HG03439 (cell line): ENCODE results near the gene SH2B3.
A peak's percentile ranks its signal among the peaks of the same experiment; 100 is the strongest.
"Not testable (repeated sequence)": the region's sequence is repeated elsewhere in the genome, so short reads cannot be mapped to it uniquely, and the experiment has no call there.

Experiments used
- ATAC-seq: cut with Tn5 transposase; IDR thresholded peaks from one replicate; pipeline ENCODE4 v1.9.1; 2021; ENCODE audit warnings: mild to moderate bottlenecking, moderate library complexity; ENCODE audit not compliant: unreplicated experiment

Gene SH2B3

DNA sequence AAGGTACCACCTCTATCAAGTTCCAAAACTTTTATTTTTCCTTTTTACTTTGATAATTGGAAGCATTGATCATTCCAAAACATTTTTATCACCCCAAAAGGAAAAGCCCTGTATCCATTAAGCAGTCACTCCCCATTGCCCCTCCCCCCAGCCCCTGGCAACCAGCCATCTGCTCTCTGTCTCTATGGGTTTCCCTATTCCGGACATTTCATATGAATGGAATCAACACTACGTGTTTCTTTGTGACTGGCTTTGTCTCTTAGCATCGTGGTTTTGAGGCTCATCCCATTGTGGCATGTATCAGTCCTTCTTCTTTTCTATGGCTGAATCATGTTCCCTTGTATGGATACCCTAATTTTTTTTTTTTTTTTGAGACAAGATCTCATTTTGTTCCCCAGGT is 18.8 kb upstream of the SH2B3 start:
- no peak for ATAC-seq

DNA sequence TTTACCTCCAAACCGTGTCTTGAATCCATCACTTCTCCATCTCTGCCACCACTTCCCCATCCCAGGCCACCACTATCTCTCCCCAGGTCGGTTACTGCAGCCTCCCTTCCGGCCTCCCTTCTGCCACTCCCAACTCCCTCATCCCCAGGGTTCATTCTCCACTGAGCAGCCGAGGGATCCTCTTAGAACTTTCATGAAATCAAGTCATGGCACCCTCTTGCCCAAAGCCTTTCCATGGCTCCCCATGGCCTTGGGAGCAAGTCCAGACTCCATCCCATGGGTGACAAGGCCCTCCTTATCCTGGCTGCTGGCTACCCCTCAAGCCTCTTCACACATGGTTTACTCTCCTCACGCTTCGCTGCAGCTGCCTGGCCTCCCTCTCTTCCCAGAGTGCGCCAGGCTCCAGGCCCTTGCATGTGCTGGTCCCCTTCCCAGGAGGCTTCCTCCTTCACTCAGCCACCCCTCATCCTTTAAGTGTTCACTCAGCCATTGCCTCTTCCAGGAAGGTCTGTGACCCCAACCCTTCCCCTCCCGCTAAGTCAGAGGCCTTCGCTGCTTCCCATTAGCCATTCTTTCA is 17.9 kb upstream of the SH2B3 start:
- no peak for ATAC-seq

DNA sequence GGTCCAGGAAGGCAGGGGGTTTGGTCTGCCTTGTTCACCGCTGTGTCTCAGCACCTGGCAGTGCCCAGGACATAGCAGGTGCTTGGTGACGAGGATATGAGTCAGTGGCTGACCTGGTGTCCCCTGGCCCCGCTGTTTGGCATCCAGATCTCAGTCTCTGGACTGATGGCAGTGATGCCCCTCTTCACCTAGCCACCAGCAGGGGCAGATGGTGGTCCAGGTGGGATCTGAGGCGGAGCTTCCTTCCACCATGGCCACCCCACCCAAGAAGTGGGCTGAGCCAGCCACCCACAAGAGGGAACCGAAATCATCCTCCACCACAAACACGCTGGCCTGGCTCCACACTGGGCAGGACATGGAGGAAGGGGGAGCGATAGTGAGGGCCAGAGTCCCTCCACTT is 16.1 kb upstream of the SH2B3 start:
- no peak for ATAC-seq

DNA sequence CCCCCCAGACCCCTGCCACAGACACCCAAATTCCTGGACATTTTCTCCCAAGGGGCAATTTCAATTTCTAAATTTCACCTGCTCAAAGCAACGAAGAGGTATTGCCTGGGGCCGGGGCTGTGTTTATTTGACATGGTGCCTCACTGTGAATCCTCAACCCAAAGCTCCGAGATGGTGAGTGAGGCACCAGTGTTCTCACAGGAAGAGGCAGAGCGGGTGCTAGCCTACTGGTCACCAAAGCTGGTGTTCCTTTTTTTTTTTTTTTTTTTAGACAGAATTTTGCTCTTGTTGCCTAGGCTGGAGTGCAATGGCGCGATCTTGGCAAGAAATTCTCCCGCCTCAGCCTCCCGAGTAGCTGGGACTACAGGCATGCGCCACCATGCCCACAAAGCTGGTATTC is 14.8 kb upstream of the SH2B3 start:
- ATAC-seq, result no peak

DNA sequence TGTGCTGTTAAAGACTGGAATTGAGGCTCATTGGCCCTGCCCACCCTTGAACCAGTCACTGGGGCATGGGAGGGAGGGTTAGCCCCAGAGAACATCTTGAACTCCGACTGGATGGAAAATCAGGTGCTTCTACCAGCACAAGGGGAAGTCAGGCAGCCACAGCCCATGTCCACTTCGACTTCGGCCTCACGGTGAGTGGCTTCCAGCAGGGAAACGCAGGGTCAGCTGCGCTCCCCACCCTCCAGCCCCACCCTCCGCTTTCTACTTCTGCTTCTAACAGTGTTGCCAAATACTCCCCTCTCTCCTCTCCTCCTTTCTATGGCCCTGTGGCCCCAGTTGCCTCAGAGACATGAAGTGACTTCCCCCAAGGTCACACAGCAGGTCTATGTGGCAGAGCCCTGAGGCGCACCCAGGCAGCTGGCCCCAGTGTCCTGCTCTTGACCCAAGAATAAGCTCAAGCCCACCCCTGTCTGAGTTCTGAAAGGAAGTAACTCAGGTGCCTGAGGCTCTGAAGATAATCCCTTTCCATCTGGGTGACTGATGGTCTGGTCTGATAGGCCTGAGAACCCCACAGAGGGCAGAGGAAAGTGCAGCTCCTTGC is 11.9 kb upstream of the SH2B3 start:
- no peak for ATAC-seq

DNA sequence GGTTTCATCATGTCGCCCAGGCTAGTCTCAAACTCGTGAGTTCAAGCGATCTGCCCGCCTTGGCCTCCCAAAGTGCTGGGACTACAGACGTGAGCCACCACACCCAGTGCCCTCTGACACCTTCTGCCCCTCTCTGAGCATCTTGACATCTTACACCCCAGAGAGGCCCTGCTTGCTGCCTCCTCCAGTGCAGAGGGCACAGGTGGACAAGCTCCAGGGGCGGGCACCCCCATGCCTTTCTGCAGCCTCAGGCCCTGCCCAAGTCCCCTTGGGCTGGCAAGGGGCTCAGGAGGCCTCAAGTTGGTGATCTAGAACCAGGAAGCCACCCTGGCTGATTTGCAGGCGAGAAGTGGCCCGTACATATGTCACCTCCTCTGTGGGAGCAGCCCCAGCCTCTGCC is 11.2 kb upstream of the SH2B3 start:
- no peak for ATAC-seq

DNA sequence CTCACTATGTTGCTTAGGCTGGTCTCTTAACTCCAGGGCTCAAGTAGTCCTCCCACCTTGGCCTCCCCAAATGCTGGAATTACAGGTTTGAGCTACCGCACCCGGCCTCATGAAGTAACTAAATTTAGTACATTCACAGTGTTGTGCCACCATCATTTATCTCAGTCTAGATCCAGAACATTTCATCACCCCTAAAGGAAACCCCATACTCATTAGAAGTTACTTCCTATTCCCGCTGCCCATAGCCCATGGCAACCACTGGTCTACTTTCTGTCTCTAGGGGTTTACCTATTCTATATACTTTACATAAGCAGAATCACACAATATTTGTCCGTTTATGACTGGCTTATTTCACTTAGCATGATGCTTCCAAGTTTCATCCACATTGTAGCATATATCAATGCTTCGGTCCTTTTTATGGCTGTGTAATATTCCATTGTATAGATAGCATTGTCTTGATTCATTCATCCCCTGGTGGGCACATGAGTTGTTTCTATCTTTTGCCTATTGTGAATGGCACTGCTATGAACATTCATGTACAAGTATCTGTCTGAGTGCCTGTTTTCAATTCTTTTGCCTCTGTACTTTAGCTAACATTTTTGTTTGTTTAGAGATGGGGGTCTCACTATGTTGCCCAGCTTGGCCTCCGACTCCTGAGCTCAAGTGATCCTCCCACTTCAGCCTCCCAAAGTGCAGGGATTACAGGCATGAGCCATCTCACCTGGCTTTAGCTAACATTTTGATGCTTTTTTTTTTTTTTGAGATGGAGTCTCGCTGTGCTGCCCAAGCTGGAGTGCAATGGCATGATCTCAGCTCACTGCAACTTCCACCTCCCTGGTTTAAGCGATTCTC is 10.2 kb upstream of the SH2B3 start:
- ATAC-seq, result no peak

DNA sequence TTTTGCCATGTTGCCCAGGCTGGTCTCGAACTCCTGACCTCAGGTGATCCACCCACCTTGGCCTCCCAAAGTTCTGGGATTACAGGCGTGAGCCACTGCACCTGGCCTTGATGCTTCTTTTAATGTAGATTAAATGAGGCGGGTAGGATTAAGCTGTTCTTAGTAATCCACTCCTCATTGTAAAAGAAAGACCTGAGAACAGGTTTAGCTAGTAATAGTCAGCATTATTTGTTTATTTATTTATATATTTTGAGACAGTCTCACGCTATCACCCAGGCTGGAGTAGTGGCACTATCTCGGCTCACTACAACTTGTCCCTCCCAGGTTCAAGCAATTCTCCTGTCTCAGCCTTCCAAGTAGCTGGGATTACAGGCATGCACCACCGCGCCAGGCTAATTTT is 9.5 kb upstream of the SH2B3 start:
- ATAC-seq, result not testable (repeated sequence)

DNA sequence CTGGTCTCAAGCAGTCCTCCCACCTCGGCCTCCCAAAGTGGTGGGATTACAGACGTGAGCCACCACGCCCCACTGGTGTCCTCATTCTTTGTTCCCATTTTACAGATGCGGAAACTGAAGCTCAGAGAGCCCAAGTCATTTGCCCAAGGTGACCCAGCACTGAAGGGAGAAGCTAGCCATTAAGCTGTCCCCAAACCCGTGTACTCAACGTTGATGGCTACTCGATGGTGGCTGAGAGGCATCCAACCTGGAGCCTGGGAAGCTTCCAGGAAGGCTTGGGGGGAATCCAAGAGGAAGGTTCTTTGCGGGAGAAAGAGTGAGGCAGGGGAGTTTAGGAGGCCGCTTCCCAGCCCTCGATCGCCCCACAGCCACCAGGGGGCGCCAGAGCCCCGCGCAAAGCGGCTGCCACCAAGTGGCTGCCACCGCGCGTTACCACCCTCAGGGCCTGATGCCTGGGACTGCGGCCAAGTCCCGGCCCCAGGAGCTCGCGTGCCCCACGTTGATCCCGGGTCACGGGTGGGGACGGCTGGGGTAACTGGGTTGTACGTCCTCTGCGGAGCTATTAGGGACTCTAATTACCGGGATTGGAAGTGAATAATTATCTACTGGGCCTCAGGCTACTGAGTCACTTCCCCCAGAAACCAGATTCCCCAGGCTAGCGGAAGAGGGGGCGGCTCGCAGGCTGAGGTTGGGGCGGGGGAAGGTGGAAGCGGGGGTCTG is 8.8 kb upstream of the SH2B3 start:
- peak; percentile 64 for ATAC-seq

DNA sequence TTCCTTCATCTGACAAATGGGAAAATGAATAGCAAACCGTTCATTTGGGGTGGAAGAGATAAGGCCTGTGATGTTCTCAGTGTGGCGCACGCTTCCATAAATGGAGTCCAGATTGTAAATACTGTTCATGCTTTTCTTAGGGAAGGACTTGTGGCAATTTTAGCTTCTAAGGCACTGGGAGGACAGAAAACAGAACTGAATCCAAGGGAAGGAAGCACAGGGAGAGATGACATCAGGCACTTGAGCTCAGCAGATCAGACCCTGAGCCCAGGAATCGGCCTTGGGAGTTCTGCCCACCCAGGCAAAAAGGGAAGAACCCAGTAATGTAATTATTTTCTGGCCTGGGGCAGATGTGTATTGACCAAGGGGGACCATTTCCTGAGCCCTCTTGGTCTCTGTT is 7.2 kb upstream of the SH2B3 start:
- ATAC-seq, result no peak

DNA sequence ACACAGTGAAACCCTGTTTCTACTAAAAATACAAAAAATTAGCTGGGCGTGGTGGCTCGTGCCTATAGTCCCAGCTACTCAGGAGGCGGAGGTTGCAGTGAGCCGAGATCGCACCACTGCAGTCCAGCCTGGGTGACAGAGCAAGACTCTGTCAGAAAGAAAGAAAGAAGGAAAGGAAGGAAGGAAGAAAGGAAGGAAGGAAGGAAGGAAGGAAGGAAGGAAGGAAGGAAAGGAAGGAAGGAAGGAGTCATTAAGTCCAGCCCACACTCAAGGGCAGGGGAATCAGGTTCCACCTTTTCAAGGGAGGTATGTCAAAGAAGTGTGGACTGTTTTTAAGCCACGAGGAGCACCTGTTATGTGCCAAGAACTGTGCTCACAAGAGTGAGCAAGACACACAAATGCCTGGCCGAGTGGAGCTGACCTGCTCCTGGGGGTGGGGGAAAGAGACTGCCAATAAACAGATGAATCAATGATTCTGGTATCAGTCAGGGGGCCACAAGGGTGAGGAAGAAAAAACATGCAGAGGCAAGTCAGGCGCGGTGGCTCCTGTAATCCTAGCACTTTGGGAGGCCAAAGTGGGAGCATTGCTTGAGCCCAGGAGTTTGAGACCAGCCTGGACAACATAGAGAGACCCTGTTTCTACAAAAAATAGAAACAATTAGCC is 5.8 kb upstream of the SH2B3 start:
- ATAC-seq, result not testable (repeated sequence)

DNA sequence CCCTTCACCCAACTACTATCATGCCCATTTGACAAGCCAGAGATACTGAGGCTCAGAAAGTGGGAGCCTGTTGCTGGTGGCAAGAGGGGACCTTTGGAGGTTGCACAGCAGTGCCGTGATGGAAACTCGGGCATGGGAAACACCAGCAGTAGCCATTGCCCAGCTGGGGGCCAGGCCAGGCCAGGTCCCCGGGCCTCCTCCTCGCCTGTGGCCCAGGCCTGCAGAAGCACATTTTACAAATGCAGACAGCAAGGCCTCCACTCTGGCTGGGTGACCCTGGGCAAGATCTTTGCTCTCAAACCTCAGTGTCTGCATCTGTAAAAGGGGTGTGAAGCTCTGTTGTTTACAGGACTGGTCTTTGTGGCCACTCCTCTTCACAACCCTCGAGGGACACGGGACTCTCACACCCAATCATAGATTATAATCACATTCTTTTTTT is 4.5 kb upstream of the SH2B3 start:
- ATAC-seq, result no peak

DNA sequence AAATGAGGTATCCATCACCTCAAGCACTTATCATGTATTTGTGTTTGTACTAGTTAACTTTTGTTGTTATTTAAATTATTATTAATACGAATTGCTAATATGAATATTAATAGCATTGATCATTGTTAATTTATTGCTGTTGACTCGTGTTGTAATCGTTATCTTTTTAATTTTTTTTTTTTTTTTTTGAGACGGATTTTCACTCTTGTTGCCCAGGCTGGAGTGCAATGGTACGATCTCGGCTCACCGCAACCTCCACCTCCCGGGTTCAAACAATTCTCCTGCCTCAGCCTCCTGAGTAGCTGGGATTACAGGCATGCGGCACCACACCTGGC is 3.3 kb upstream of the SH2B3 start:
- ATAC-seq, result not testable (repeated sequence)

DNA sequence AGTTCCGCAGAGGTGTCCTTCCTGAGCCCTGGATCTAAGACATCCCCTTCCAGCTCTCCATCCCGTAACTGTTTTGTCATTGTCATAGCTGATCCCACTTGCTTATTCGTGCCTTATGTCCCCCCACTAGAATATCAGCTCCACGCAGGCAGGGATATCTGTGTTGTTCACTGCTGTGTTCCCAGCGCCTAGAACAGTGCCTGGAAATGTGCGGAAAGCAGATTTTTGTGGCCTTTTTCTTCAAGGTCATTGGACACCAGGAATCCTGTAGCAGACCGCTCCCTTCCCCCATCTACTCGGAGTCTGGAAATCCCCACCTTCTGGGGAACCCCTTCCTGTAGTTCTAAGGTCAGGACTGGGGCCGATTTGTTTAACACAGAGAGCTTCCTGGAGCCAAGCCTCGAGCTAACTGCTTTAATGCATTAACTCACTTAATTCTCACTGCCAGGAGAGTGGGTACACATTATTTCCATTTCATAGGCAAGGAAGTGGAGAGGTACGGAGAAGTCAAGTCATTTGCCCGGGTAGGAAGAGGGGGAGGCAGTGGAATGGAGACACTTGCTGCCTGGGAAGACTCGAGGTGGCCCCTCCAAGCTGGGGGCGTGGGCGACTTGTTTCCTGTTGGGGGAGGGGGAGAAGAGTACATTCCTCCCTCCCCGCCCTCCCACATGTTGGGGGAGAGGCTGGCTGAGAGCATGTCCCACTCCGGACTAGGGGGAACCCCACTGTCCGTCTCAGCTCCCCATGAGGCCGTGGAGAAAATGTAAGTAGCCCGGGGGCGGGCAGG is 1.2 kb upstream of the SH2B3 start:
- peak; percentile 5 for ATAC-seq

DNA sequence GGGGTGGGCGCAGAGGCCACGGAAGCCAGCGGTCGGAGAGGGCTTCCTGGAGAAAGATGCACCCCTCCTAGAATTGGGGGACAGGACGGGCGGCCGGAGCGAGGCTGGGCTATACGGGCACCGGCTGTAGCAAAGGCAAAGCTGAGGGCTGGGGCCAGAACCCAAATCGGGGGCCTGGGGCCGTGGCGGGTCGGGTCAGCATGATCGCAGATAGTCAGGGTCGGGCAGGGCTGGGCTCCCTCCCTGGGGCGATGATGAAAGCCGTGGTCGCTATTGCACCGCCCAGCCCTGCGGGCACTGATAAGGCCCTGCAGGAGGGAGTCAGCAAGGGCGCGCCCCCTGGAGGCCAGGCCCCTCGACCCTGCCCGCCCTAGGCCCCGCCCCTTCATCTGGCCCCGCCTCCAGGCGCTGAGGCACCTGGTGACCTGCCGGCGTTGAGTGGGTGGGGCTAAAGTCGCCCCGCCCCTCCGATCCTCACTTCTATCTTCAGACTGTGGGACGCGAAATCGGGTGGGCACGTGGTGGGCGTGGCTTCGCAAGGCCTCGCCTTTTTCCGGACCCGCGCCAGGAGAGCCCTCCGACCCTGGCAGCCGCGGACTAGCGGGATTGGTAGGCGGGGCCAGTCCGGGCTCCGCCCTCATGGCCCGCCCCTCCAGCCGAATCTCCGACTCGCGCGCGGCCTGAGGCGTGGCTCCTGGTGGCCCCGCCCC is 419 bp upstream of the SH2B3 start:
- ATAC-seq, result peak; percentile 58

DNA sequence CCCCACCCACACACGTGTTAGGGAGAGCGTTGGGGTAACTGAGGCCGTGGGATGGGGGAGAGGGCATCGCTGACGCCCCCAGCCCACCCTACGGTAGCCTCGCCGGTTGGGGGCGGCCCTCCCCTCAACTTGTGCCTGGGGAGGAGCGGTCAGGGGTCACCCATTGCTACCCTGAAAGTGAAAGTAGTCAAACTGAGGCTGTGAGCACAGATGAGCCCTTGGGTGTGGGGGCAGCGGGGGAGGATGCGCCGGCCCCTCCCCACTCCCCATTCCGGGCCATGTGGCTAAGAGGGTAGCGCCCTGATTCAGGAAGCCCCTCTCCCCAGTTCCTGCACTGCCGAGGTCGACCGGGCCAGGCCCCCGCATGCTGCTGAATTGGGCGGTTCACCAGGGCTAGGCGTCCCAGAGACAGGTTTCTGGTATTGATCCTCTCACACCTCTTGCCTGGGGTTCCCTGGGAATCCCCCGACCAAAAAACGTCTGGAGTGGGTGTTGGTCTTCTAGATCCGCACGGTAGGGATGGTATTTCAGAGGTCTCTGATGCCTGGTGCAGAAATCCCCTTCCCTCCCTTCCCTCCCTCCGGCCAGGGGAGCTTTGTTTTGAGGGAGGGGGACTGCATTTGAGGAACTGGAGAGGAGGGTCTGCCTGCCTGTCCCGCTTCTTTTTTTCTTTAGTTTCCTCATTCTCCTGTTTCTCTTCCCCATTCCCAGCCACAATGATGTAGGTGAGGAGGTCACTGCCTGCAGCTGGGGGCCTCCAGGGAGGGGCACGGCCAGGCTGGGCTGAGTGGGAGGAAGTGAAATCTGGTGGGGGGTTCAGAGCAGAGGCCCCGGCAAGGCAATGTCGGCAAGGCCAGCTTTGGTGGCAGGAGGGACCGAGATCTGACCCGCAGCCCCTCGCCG is 1.0 kb downstream of the SH2B3 start:
- no peak for ATAC-seq

DNA sequence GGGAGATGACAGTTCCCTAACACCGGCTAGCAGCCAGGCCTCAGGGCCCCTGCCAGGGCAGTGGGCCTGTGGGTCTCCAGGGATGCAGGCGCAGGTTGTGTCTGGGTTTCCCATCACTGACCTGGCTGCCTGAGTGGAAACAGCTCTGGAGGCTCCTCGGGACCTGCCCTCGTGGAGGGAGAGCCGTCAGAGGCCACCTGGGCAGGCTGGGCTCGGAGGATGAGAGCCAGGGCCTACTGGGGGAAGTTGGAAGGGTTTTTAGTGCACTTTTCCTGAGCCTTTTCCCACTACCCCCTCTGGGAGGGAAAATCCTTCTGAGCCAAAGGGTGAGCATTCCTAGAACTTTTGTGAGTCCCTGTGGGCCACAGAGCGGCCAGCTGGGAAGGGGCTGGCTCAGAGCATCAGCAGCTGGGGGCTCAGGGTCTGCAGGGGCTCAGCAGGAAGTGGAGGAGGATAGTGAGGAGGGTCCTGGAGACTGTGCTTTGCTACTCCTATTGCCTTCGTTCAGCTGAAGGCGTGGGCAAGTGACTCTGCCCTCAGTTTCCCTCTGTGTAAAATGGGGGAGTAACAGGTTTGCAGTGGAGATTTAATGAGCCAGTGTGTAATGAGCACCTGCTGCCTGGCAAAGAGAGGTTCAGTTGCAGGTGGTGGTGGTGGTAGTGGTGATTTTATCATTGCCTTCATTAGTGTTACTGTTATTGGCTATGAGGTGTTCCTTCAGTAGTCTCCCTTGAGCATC is 1.8 kb downstream of the SH2B3 start:
- no peak for ATAC-seq

DNA sequence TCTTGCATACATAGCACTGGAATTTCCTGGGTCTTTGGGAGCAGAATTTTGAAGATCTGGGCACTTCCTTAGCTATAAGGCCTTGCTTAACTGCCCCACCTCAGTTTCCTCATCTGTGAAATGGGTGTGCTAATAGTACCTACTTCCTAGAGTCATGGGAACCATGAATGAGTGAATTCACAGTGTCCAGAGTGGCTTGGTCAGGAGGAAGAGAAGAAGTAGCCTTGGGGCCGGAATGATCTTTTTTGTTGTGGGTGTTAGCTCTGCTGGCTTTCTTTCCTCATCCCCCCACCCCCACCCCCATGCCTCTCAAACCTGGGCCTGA is 2.4 kb downstream of the SH2B3 start:
- no peak for ATAC-seq
